Suprapubic skin (tissue), 4 donors: ENCODE data around the gene PAFAH1B1. TPM values are rescaled to one million over a fixed set of nuclear protein-coding genes. Genes with fewer than 3 reads are reported as not detected.

Experiments used
- DNase-seq, 2 donors: peaks; one replicate each; pipeline ENCODE4 v3.0.0-alpha.2; 2019; ENCODE audit warnings: low spot score in 2 of 2
- H3K27ac ChIP-seq: fragments of 200-600 bp; sonication (generic); one replicate; pipeline ENCODE4 v1.5.1; 2019
- H3K27me3 ChIP-seq: fragments of 200-600 bp; sonication (generic); one replicate; pipeline ENCODE4 v1.5.1; 2019
- H3K36me3 ChIP-seq: fragments of 200-600 bp; sonication (generic); one replicate; pipeline ENCODE4 v1.5.1; 2019
- H3K4me1 ChIP-seq: fragments of 200-600 bp; sonication (generic); one replicate; pipeline ENCODE4 v1.5.1; 2019
- H3K4me3 ChIP-seq: fragments of 200-600 bp; sonication (generic); one replicate; pipeline ENCODE4 v1.5.1; 2019; ENCODE audit warnings: mild to moderate bottlenecking
- H3K9me3 ChIP-seq: fragments of 200-600 bp; sonication (generic); one replicate; pipeline ENCODE4 v1.5.1; 2019
- CTCF ChIP-seq, 2 donors: fragments of 200-600 bp in 1 of 2; fragments of 450-650 bp in 1 of 2; sonication (generic) in 1 of 2; IDR thresholded peaks; one replicate each; pipeline ENCODE4 v1.5.1; 2016 to 2019; ENCODE audit warnings: antibody characterized with exemption in 2 of 2, mild to moderate bottlenecking in 1 of 2, moderate library complexity in 1 of 2
- EP300 ChIP-seq: sonication (generic); formaldehyde crosslinking; IDR thresholded peaks from one replicate; pipeline ENCODE4 v1.6.1; 2017; ENCODE audit warnings: antibody characterized with exemption
- POLR2A ChIP-seq, 2 donors: fragments of 450-650 bp; IDR thresholded peaks; one replicate each; pipeline ENCODE4 v1.6.1; 2017; ENCODE audit warnings: antibody characterized with exemption in 2 of 2, mild to moderate bottlenecking in 2 of 2, moderate library complexity in 2 of 2
- POLR2AphosphoS5 ChIP-seq, 3 donors: sonication (generic); formaldehyde crosslinking; IDR thresholded peaks; one replicate each; pipeline ENCODE4 v1.6.1; 2017; ENCODE audit warnings: antibody characterized with exemption in 3 of 3
- WGBS: methylation state at CpG from one replicate; pipeline ENCODE4 v1.1.5; 2018; 5-methylcytosine and 5-hydroxymethylcytosine counted together
- total RNA-seq, 4 donors: library from RNA; depleted of rRNA; stranded (reverse); fragments of >200 nt; gene quantifications; one replicate each; pipeline ENCODE4 v1.1.0, GENCODE V29; 2016

Gene PAFAH1B1
- total RNA-seq, 4 donors from 2014 or later = 97.4 to 283 (median 125) TPM

GRCh38 chr17:2701161-2701995, 107.9 kb downstream of the PAFAH1B1 start:
- DNase-seq = peak; percentile 66 to 81
- WGBS = 94% methylated on average over 24 of the region's 41 CpGs
- Histone ChIP-seq H3K27ac (peak overlapping the region; percentile 31), H3K27me3 (no peaks in the 10 kb centered on the region), H3K36me3 (peaks cover 79% of the 10 kb centered on the region), H3K4me1 (peaks cover 13% of the 10 kb centered on the region), H3K4me3 (no peak overlapping the region), H3K9me3 (no peaks in the 10 kb centered on the region)
- no peak for TF ChIP-seq CTCF (IDR thresholded peaks at IDR 0.05)
- TF ChIP-seq EP300 = no peak
- TF ChIP-seq POLR2A (IDR thresholded peaks at IDR 0.05) = no peak
- TF ChIP-seq POLR2AphosphoS5 (IDR thresholded peaks at IDR 0.05) = no peak

- WGBS = 81% methylated on average over 18 of the region's 22 CpGs
- TF ChIP-seq POLR2AphosphoS5 (IDR thresholded peaks at IDR 0.05) (no peak), CTCF (IDR thresholded peaks at IDR 0.05) (no peak), POLR2A (IDR thresholded peaks at IDR 0.05) (no peak), EP300 (no peak)
Observed at GRCh38 chr17:2701996-2702741, 108.7 kb downstream of the PAFAH1B1 start.

GRCh38 chr17:2703181-2703580, 109.7 kb downstream of the PAFAH1B1 start:
- WGBS = 94% methylated on average over 14 of the region's 20 CpGs
- no peak overlapping the region for H3K4me3 ChIP-seq
- DNase-seq = peak; percentile 41 to 72
- H3K4me1 ChIP-seq = peaks cover 31% of the 10 kb centered on the region
- TF ChIP-seq POLR2AphosphoS5 (IDR thresholded peaks at IDR 0.05) (no peak), CTCF (IDR thresholded peaks at IDR 0.05) (no peak), POLR2A (IDR thresholded peaks at IDR 0.05) (no peak)
- H3K27me3 ChIP-seq = no peaks in the 10 kb centered on the region
- H3K27ac ChIP-seq = no peak overlapping the region
- no peaks in the 10 kb centered on the region for H3K9me3 ChIP-seq
- peaks cover 61% of the 10 kb centered on the region for H3K36me3 ChIP-seq

More at GRCh38 chr17:2701996-2702741, 108.7 kb downstream of the PAFAH1B1 start:
- peak; percentile 46 to 74 for DNase-seq
- no peaks in the 10 kb centered on the region for H3K27me3 ChIP-seq
- H3K9me3 ChIP-seq = no peaks in the 10 kb centered on the region
- H3K36me3 ChIP-seq = peaks cover 72% of the 10 kb centered on the region
- H3K4me1 ChIP-seq = peaks cover 21% of the 10 kb centered on the region
- no peak overlapping the region for H3K4me3 ChIP-seq
- H3K27ac ChIP-seq = peak overlapping the region; percentile 31

- WGBS = 82% methylated on average over 4 of the region's 16 CpGs
- no peak for TF ChIP-seq CTCF (IDR thresholded peaks at IDR 0.05)
- no peak for TF ChIP-seq POLR2A (IDR thresholded peaks at IDR 0.05)
- no peak for TF ChIP-seq EP300
- TF ChIP-seq POLR2AphosphoS5 (IDR thresholded peaks at IDR 0.05) = no peak
- Histone ChIP-seq H3K36me3 (peaks cover 57% of the 10 kb centered on the region), H3K27me3 (no peaks in the 10 kb centered on the region), H3K4me1 (peaks cover 35% of the 10 kb centered on the region), H3K27ac (no peak overlapping the region), H3K4me3 (no peak overlapping the region), H3K9me3 (no peaks in the 10 kb centered on the region)
- peak; percentile 53 to 66 for DNase-seq
Observed at GRCh38 chr17:2703606-2704005, 110.2 kb downstream of the PAFAH1B1 start.
